GM23338 (cell line): ENCODE data around the gene HCK.
A peak's percentile ranks its signal among the peaks of the same experiment; 100 is the strongest.

Experiments
- CREB1 ChIP-seq: fragments of 250-450 bp; sonication (Bioruptor Pico); IDR thresholded peaks from 2 replicates; pipeline ENCODE4 v1.5.0; 2020; ENCODE audit warnings: low read depth, mild to moderate bottlenecking, moderate library complexity
- CTCF ChIP-seq, 2 experiments: fragments of 200-600 bp in 1 of 2; sonication (generic) in 1 of 2; conservative IDR thresholded peaks; 2 replicates each; pipeline versions ENCODE4 v1.5.1 to v1.6.1; 2016 to 2017; ENCODE audit warnings: antibody characterized with exemption in 2 of 2, low read depth in 2 of 2, mild to moderate bottlenecking in 2 of 2, moderate library complexity in 1 of 2
- ETS1 ChIP-seq: IDR thresholded peaks from 2 replicates; pipeline ENCODE4 v1.6.1; 2016; ENCODE audit warnings: antibody characterized with exemption
- EZH2 ChIP-seq: fragments of 200-600 bp; sonication (generic); IDR thresholded peaks from one replicate; pipeline ENCODE4 v1.8.0; 2017; ENCODE audit warnings: antibody characterized with exemption, mild to moderate bottlenecking, low read depth; ENCODE audit not compliant: unreplicated experiment
- EZH2phosphoT487 ChIP-seq: fragments of 200-600 bp; sonication (generic); IDR thresholded peaks from one replicate; pipeline ENCODE4 v1.8.1; 2018; ENCODE audit warnings: antibody characterized with exemption; ENCODE audit not compliant: unreplicated experiment
- JUNB ChIP-seq: IDR thresholded peaks from one replicate; pipeline ENCODE4 v1.6.1; 2016; ENCODE audit warnings: antibody characterized with exemption; ENCODE audit not compliant: unreplicated experiment
- NANOG ChIP-seq: IDR thresholded peaks from 2 replicates; pipeline ENCODE4 v1.6.1; 2016; ENCODE audit warnings: antibody characterized with exemption, borderline replicate concordance
- POLR2AphosphoS5 ChIP-seq: IDR thresholded peaks from 2 replicates; pipeline ENCODE4 v1.6.1; 2016; ENCODE audit warnings: antibody characterized with exemption, low read depth
- REST ChIP-seq: IDR thresholded peaks from one replicate; pipeline ENCODE4 v1.6.1; 2018; ENCODE audit warnings: antibody characterized with exemption; ENCODE audit not compliant: unreplicated experiment
- STAT1 ChIP-seq: IDR thresholded peaks from one replicate; pipeline ENCODE4 v1.6.1; 2016; ENCODE audit warnings: antibody characterized with exemption; ENCODE audit not compliant: unreplicated experiment
- ZNF114 ChIP-seq: fragments of 250-450 bp; sonication (Bioruptor Pico); IDR thresholded peaks from 2 replicates; pipeline ENCODE4 v1.5.0; 2020; ENCODE audit warnings: mild to moderate bottlenecking, moderate library complexity
- ZNF331 ChIP-seq: fragments of 250-450 bp; sonication (Bioruptor Pico); IDR thresholded peaks from 2 replicates; pipeline ENCODE4 v1.5.0; 2020; ENCODE audit warnings: low read depth, mild to moderate bottlenecking, moderate library complexity
- ZNF462 ChIP-seq: fragments of 250-450 bp; sonication (Bioruptor Pico); IDR thresholded peaks from 2 replicates; pipeline ENCODE4 v1.5.0; 2020; ENCODE audit warnings: mild to moderate bottlenecking, moderate library complexity

- TF ChIP-seq REST: no peak
- no peak for TF ChIP-seq EZH2
- TF ChIP-seq CTCF (conservative IDR thresholded peaks at IDR 0.05; ENCODE audit: low read depth in 2 of 2): no peak
- TF ChIP-seq POLR2AphosphoS5: peak; percentile 71
- TF ChIP-seq STAT1: no peak
- no peak for TF ChIP-seq JUNB
- TF ChIP-seq EZH2phosphoT487: no peak
- no peak; the same call in 1 of the 2 replicates for TF ChIP-seq ZNF114 (CRISPR knock-in tag)
- peak; percentile 96 for TF ChIP-seq CREB1 (CRISPR knock-in tag)
- TF ChIP-seq NANOG: no peak
- no peak for TF ChIP-seq ZNF462 (CRISPR knock-in tag)
- no peak for TF ChIP-seq ZNF331 (CRISPR knock-in tag)
- TF ChIP-seq ETS1: peak; percentile 95
Observed at GRCh38 chr20:32109392-32110172, 57.5 kb downstream of the HCK start, which contains the start of gene TM9SF4.
